ENCODE data around the gene CCDC181.
"Not testable (repeated sequence)": the region's sequence is repeated elsewhere in the genome, so short reads cannot be mapped to it uniquely, and the experiment has no call there.

Gene CCDC181

GRCh38 chr1:169452921-169453320 is 25.6 kb upstream of the CCDC181 start:
- no peak for DNase-seq (ENCODE audit: low spot score)
- TF ChIP-seq CTCF (IDR thresholded peaks at IDR 0.05; ENCODE audit: extremely low read depth, missing control alignments) = no peak

GRCh38 chr1:169451218-169451824 is 24.0 kb upstream of the CCDC181 start:
- no peak for TF ChIP-seq CTCF (IDR thresholded peaks at IDR 0.05; ENCODE audit: extremely low read depth, missing control alignments)
- no peak for DNase-seq (ENCODE audit: low spot score)

- DNase-seq (ENCODE audit: low spot score) = no peak
These were observed 16.6 kb upstream of the CCDC181 start for GRCh38 chr1:169443923-169444322.

GRCh38 chr1:169426174-169426705 is 1.0 kb downstream of the CCDC181 start:
- no peak for TF ChIP-seq CTCF (IDR thresholded peaks at IDR 0.05; ENCODE audit: extremely low read depth, missing control alignments)
- no peak for DNase-seq (ENCODE audit: low spot score)

More at GRCh38 chr1:169443923-169444322, 16.6 kb upstream of the CCDC181 start:
- TF ChIP-seq CTCF (IDR thresholded peaks at IDR 0.05; ENCODE audit: extremely low read depth, missing control alignments) = no peak

GRCh38 chr1:169421309-169421708 is 6.0 kb downstream of the CCDC181 start:
- no peak for DNase-seq (ENCODE audit: low spot score)
- no peak for TF ChIP-seq CTCF (IDR thresholded peaks at IDR 0.05; ENCODE audit: extremely low read depth, missing control alignments)

DNA sequence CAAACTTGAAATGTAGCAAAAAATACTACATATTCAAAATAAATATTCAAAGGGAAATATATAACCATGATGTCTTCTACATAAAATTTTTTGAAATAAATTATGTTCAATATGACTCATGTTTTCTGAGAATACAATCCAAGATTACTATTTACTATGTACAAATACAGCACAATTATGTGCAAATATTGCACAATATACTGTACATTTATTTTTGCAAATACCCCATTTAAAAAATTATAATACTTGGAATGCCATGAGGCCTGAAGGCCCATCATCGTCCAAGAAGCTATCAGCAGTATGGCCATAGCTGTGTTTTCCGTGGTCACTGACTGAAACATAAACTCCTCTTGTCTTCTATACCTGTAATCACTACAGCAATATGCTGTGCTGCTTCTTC is 12.3 kb downstream of the CCDC181 start:
- TF ChIP-seq CTCF (IDR thresholded peaks at IDR 0.05; ENCODE audit: extremely low read depth, missing control alignments) = no peak
- no peak for DNase-seq (ENCODE audit: low spot score)

GRCh38 chr1:169408340-169408739 is 18.9 kb downstream of the CCDC181 start:
- DNase-seq (ENCODE audit: low spot score) = not testable (repeated sequence)

DNA sequence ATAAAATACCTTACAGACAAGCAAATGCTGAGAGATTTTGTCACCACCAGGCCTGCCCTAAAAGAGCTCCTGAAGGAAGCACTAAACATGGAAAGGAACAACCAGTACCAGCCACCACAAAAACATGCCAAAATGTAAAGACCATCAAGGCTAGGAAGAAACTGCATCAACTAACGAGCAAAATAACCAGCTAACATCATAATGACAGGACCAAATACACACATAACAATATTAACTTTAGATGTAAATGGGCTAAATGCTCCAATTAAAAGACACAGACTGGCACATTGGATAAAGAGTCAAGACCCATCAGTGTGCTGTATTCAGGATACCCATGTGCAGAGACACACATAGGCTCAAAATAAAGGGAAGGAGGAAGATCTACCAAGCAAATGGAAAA is 24.7 kb downstream of the CCDC181 start:
- not testable (repeated sequence) for DNase-seq (ENCODE audit: low spot score)
